B cell (primary cell): Measurements from ENCODE around the gene VPS41. TPM values are rescaled to one million over a fixed set of nuclear protein-coding genes. Genes with fewer than 3 reads are reported as not detected.
"Not testable (repeated sequence)": the region's sequence is repeated elsewhere in the genome, so short reads cannot be mapped to it uniquely, and the experiment has no call there.

Experiments
- ATAC-seq: fragments of 200-7000 bp; cut with Tn5 transposase; one replicate; pipeline ENCODE4 v1.10.0; 2021; ENCODE audit warnings: low read depth, mild to moderate bottlenecking, moderate number of reproducible peaks, moderate library complexity
- CTCF ChIA-PET: fragments of 350-600 bp; sonication (Branson Sonifier 250); formaldehyde crosslinking; loops from one replicate; lab custom pipeline; 2021; ENCODE audit warnings: antibody characterized with exemption, inconsistent platforms; lab: Charles Lee
- POLR2A ChIA-PET: fragments of 350-600 bp; sonication (Branson Sonifier 250); formaldehyde crosslinking; loops from one replicate; lab custom pipeline; 2021; ENCODE audit warnings: antibody characterized with exemption; lab: Charles Lee
- DNase-seq: peaks from one replicate; pipeline ENCODE4 v3.0.0; 2013
- H2AFZ ChIP-seq: 2 replicates; pipeline ENCODE4 v1.6.1; 2012; ENCODE audit warnings: mild to moderate bottlenecking, low read depth, low read length; ENCODE audit not compliant: insufficient read depth, poor library complexity, severe bottlenecking
- H3K27ac ChIP-seq, 2 donors: 1 replicate in 1 of 2; 2 replicates in 1 of 2; pipeline ENCODE4 v1.5.1; 2012 to 2013; ENCODE audit warnings: low read length in 2 of 2, mild to moderate bottlenecking in 2 of 2, moderate library complexity in 1 of 2
- H3K27me3 ChIP-seq, 4 experiments: fragments of 200-600 bp in 1 of 4; sonication (generic) in 1 of 4; replicated peaks in 1 of 4; 1 replicate in 2 of 4; 2 replicates in 2 of 4; pipeline versions ENCODE4 v1.6.1 to v1.7.0; 2013 to 2016; ENCODE audit warnings: low read length in 3 of 4, mild to moderate bottlenecking in 2 of 4, mixed read lengths in 1 of 4, moderate library complexity in 1 of 4; ENCODE audit not compliant: insufficient read depth in 4 of 4, control insufficient read depth in 3 of 4; ENCODE audit errors: control extremely low read depth in 1 of 4
- H3K36me3 ChIP-seq, 2 experiments: replicated peaks in 1 of 2; 1 replicate in 1 of 2; 2 replicates in 1 of 2; pipeline versions ENCODE4 v1.6.1 to v1.7.1; 2013; ENCODE audit warnings: low read length in 1 of 2; ENCODE audit not compliant: insufficient read depth in 2 of 2, control insufficient read depth in 1 of 2; ENCODE audit errors: control extremely low read depth in 1 of 2, extremely low read depth in 1 of 2
- H3K4me1 ChIP-seq, 2 donors: fragments of 200-600 bp in 1 of 2; sonication (generic) in 1 of 2; 1 replicate in 1 of 2; 2 replicates in 1 of 2; pipeline versions ENCODE4 v1.5.1 to v1.6.1; 2013 to 2017; ENCODE audit warnings: low read length in 2 of 2; ENCODE audit not compliant: control insufficient read depth in 2 of 2, insufficient read depth in 2 of 2
- H3K4me2 ChIP-seq: replicated peaks from 2 replicates; pipeline ENCODE3; 2012; ENCODE audit warnings: mild to moderate bottlenecking, low read depth, low read length; ENCODE audit not compliant: poor library complexity, severe bottlenecking
- H3K4me3 ChIP-seq, 5 experiments: fragments of 200-600 bp in 1 of 5; sonication (generic) in 1 of 5; 1 replicate in 3 of 5; 2 replicates in 2 of 5; pipeline versions ENCODE4 v1.5.1 to v1.7.0; 2011 to 2016; ENCODE audit warnings: low read length in 4 of 5, mild to moderate bottlenecking in 4 of 5, low read depth in 2 of 5, control low read depth in 1 of 5, moderate library complexity in 1 of 5; ENCODE audit not compliant: insufficient read depth in 1 of 5; ENCODE audit errors: control extremely low read depth in 1 of 5, extremely low read depth in 1 of 5
- H3K79me2 ChIP-seq: fragments of 200-600 bp; sonication (generic); one replicate; pipeline ENCODE4 v1.6.0; 2016; ENCODE audit warnings: low read length; ENCODE audit not compliant: control insufficient read depth, insufficient read depth
- H3K9ac ChIP-seq: fragments of 200-600 bp; sonication (generic); 2 replicates; pipeline ENCODE4 v1.6.1; 2017; ENCODE audit warnings: mild to moderate bottlenecking, low read length, moderate library complexity
- H3K9me3 ChIP-seq, 3 donors: one replicate each; pipeline versions ENCODE4 v1.6.1 to v1.7.1; 2013; ENCODE audit warnings: low read length in 2 of 3; ENCODE audit not compliant: control insufficient read depth in 2 of 3, insufficient read depth in 1 of 3; ENCODE audit errors: control extremely low read depth in 1 of 3
- H4K20me1 ChIP-seq: 2 replicates; pipeline ENCODE4 v1.6.0; 2012; ENCODE audit warnings: mild to moderate bottlenecking, low read length; ENCODE audit not compliant: insufficient read depth, control insufficient read depth, poor library complexity, severe bottlenecking
- H3K27ac Mint-ChIP-seq: one replicate; pipeline ENCODE4 v1.8.0; 2021; ENCODE audit warnings: mixed read lengths
- H3K27me3 Mint-ChIP-seq: one replicate; pipeline ENCODE4 v1.8.0; 2021; ENCODE audit warnings: mixed read lengths
- H3K4me1 Mint-ChIP-seq: one replicate; pipeline ENCODE4 v1.8.0; 2021; ENCODE audit warnings: mixed read lengths
- H3K4me3 Mint-ChIP-seq: one replicate; pipeline ENCODE4 v1.8.0; 2021; ENCODE audit warnings: mixed read lengths
- H3K9me3 Mint-ChIP-seq: one replicate; pipeline ENCODE4 v1.8.0; 2022; ENCODE audit warnings: mixed read lengths; ENCODE audit not compliant: insufficient read depth
- CTCF ChIP-seq: fragments of 200-600 bp; IDR thresholded peaks from one replicate; pipeline ENCODE4 v1.8.0; 2022; ENCODE audit warnings: antibody characterized with exemption, mild to moderate bottlenecking
- EZH2 ChIP-seq: IDR thresholded peaks from 2 replicates; pipeline ENCODE4 v1.6.1; 2012; ENCODE audit warnings: borderline replicate concordance, low read depth, mild to moderate bottlenecking, moderate library complexity, low read length; ENCODE audit not compliant: insufficient read depth, poor library complexity, severe bottlenecking
- WGBS: methylation state at CpG from one replicate; pipeline ENCODE4 v1.1.5; 2013; ENCODE audit warnings: missing lambda C conversion rate; ENCODE audit not compliant: insufficient coverage; 5-methylcytosine and 5-hydroxymethylcytosine counted together
- intact Hi-C: fragments of 100-400 bp; cut with micrococcal nuclease; formaldehyde crosslinking; loops from one replicate; pipeline ENCODE4 v1.10.0; 2022
- polyA plus RNA-seq: library from polyadenylated mRNA; depleted of rRNA; stranded (reverse); fragments of >200 nt; gene quantifications from 2 replicates; pipeline ENCODE4 v1.2.3, GENCODE V29; 2012
- total RNA-seq, 2 donors: library from RNA; stranded (reverse); fragments of 120-200 nt in 1 of 2; gene quantifications; 1 replicate in 1 of 2; 2 replicates in 1 of 2; pipeline versions ENCODE4 v1.2.3 to v1.2.4, GENCODE V29; 2013 to 2022

Gene VPS41
- total and polyA plus RNA-seq, 2 donors (not counting 1 experiment from before 2014, with no cell fraction given), result 9.3 to 114 TPM

DNA sequence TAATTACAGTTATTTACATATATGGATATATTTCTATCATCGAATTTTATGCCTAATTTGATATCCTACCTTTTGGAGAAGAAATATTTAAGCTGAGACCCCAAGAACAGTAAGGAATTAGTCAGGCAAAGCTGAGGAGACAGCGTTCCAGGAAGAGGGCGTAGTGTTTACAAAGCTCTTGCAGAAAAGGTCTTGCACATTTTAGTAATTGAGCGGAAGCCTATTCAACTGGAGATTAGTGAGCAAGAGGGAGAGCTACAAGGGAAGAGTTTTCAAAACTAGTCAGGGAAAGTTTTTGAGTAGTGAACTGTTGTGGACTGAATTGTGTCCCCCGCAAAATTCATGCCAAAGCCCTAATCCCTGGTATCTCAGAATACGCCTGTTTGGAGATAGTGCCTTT lies 42.2 kb upstream of the VPS41 start:
- H3K4me1 ChIP-seq, result no peaks in the 10 kb centered on the region
- ChIA-PET CTCF (interaction anchor here (1.0 kb wide), 1 partner anchor 15 kb away, joined by 3 read pairs; no protein-coding TSS in a partner anchor), POLR2A (no interaction called here)
- H3K9ac ChIP-seq, result no peak overlapping the region
- no peaks in the 10 kb centered on the region for H3K4me1 Mint-ChIP-seq
- H3K27ac Mint-ChIP-seq, result no peak overlapping the region
- H3K27ac ChIP-seq, result no peak overlapping the region
- no peaks in the 10 kb centered on the region for H3K27me3 ChIP-seq
- no peak for DNase-seq
- TF ChIP-seq CTCF (no peak), EZH2 (no peak)
- H2AFZ ChIP-seq, result no peak overlapping the region
- H3K36me3 ChIP-seq, result no peaks in the 10 kb centered on the region
- no peaks in the 10 kb centered on the region for H3K9me3 ChIP-seq
- intact Hi-C loops, result no loop called here
- H3K4me2 ChIP-seq, result no peak overlapping the region
- WGBS, result 100% methylated on average over 3 of the region's 6 CpGs
- no peaks in the 10 kb centered on the region for H4K20me1 ChIP-seq
- H3K27me3 Mint-ChIP-seq, result peaks cover 23% of the 10 kb centered on the region
- no peaks in the 10 kb centered on the region for H3K9me3 Mint-ChIP-seq
- no peaks in the 10 kb centered on the region for H3K79me2 ChIP-seq
- H3K4me3 ChIP-seq, result no peak overlapping the region
- no peak for ATAC-seq
- H3K4me3 Mint-ChIP-seq, result no peak overlapping the region

- ChIA-PET POLR2A (no interaction called here), CTCF (no interaction called here)
- no CpG with 5 or more reads among the region's 1 CpG for WGBS
- ATAC-seq (no peak), DNase-seq (no peak)
- intact Hi-C loops, result no loop called here
- H3K4me3 Mint-ChIP-seq, result no peak overlapping the region
- no peaks in the 10 kb centered on the region for H3K9me3 Mint-ChIP-seq
- no peaks in the 10 kb centered on the region for H3K9me3 ChIP-seq
- peaks cover 18% of the 10 kb centered on the region for H3K27me3 Mint-ChIP-seq
- H3K9ac ChIP-seq, result no peak overlapping the region
- no peak overlapping the region for H2AFZ ChIP-seq
- no peak overlapping the region for H3K27ac ChIP-seq
- H3K36me3 ChIP-seq, result no peaks in the 10 kb centered on the region
- no peaks in the 10 kb centered on the region for H3K4me1 Mint-ChIP-seq
- no peaks in the 10 kb centered on the region for H3K79me2 ChIP-seq
- H3K27me3 ChIP-seq, result no peaks in the 10 kb centered on the region
- H4K20me1 ChIP-seq, result no peaks in the 10 kb centered on the region
- no peak overlapping the region for H3K4me3 ChIP-seq
- H3K4me2 ChIP-seq, result no peak overlapping the region
- no peaks in the 10 kb centered on the region for H3K4me1 ChIP-seq
- H3K27ac Mint-ChIP-seq, result no peak overlapping the region
- no peak for TF ChIP-seq CTCF
- no peak for TF ChIP-seq EZH2
Observed at GRCh38 chr7:38950309-38950708, 41.3 kb upstream of the VPS41 start.

GRCh38 chr7:38947541-38947940 lies 38.5 kb upstream of the VPS41 start:
- H3K4me3 ChIP-seq, H3K4me1 Mint-ChIP-seq, H3K4me1 ChIP-seq, H3K79me2 ChIP-seq, H3K36me3 ChIP-seq, H2AFZ ChIP-seq, H3K9ac ChIP-seq, intact Hi-C loops, H3K9me3 Mint-ChIP-seq, H3K27ac ChIP-seq, H3K4me3 Mint-ChIP-seq, H3K27me3 ChIP-seq, H3K4me2 ChIP-seq, H3K9me3 ChIP-seq, H4K20me1 ChIP-seq, DNase-seq, ATAC-seq, H3K27ac Mint-ChIP-seq, POLR2A ChIA-PET: not testable (repeated sequence)
- peaks cover 16% of the 10 kb centered on the region for H3K27me3 Mint-ChIP-seq
- 100% methylated on average over 1 of the region's 4 CpGs for WGBS
- CTCF ChIA-PET, result interaction anchor here (0.7 kb wide), 1 partner anchor 77 kb away, joined by 3 read pairs; no protein-coding TSS in a partner anchor
